HG03442 (cell line): ENCODE data around the gene CCDC152.

ENCODE experiments used
- ATAC-seq: cut with Tn5 transposase; IDR thresholded peaks from one replicate; pipeline ENCODE4 v1.9.1; 2021; ENCODE audit warnings: mild to moderate bottlenecking, moderate library complexity; ENCODE audit not compliant: unreplicated experiment

CCDC152 gene

GRCh38 chr5:42779083-42779482 lies 22.5 kb downstream of the CCDC152 start:
- no peak for ATAC-seq

- no peak for ATAC-seq
Measured at GRCh38 chr5:42781584-42781983, 25.0 kb downstream of the CCDC152 start.

- ATAC-seq, result no peak
Measured at GRCh38 chr5:42784132-42784531, 27.5 kb downstream of the CCDC152 start.

- no peak for ATAC-seq
Measured at GRCh38 chr5:42785756-42786155, 29.1 kb downstream of the CCDC152 start.

GRCh38 chr5:42787073-42787472 lies 30.5 kb downstream of the CCDC152 start:
- ATAC-seq, result no peak

- ATAC-seq, result no peak
Measured at GRCh38 chr5:42787845-42788244, 31.2 kb downstream of the CCDC152 start.

GRCh38 chr5:42791151-42791550 lies 34.5 kb downstream of the CCDC152 start:
- no peak for ATAC-seq

GRCh38 chr5:42798284-42799240 lies 41.9 kb downstream of the CCDC152 start:
- ATAC-seq, result no peak

- ATAC-seq, result no peak
Measured at GRCh38 chr5:42799241-42799608, 42.6 kb downstream of the CCDC152 start.

GRCh38 chr5:42799668-42800114 lies 43.1 kb downstream of the CCDC152 start:
- ATAC-seq, result no peak

- ATAC-seq, result no peak
Measured at GRCh38 chr5:42800748-42801330, 44.2 kb downstream of the CCDC152 start.

GRCh38 chr5:42801516-42802166 lies 45.0 kb downstream of the CCDC152 start:
- ATAC-seq, result no peak

GRCh38 chr5:42804717-42805339 lies 48.2 kb downstream of the CCDC152 start:
- ATAC-seq, result no peak

GRCh38 chr5:42806004-42806700 lies 49.5 kb downstream of the CCDC152 start:
- ATAC-seq, result no peak

- no peak for ATAC-seq
Measured at GRCh38 chr5:42806701-42807262, 50.2 kb downstream of the CCDC152 start.

GRCh38 chr5:42807722-42808447 lies 51.3 kb downstream of the CCDC152 start:
- ATAC-seq, result no peak

- ATAC-seq, result no peak
Measured at GRCh38 chr5:42808888-42809611, 52.4 kb downstream of the CCDC152 start.

- ATAC-seq, result no peak
Measured at GRCh38 chr5:42810834-42811590, 54.4 kb downstream of the CCDC152 start.
